Measurements from ENCODE around the gene IPO4. TPM values are rescaled to one million over a fixed set of nuclear protein-coding genes. Genes with fewer than 3 reads are reported as not detected.
A peak's percentile ranks its signal among the peaks of the same experiment; 100 is the strongest.

The IPO4 gene
- total and polyA plus RNA-seq, 2 of the 13 experiments (the other 11 are each of a cell fraction or from before 2014, with no cell fraction given): 39.0 to 179 TPM

DNA sequence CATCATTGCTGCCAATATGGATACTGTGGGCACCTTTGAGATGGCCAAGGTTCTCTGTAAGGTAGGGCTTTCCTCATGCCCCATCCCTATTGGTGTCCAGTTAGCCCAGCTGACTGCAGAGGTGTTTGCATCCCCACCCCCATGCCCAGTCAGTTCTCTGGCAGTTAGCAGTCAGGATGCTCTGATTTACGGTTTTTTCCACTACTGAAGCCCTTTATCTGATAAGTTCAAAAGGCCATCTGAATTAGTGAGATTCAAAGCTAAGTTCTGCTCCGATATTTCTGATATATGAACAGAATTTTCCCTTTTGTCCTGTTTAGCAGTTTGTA, 44.9 kb upstream of the IPO4 start (continued):
- TF ChIP-seq HDAC2 (CRISPR knock-in tag; IDR thresholded peaks at IDR 0.05): peak; percentile 23; the same call in 1 of the 2 replicates
- no peak for TF ChIP-seq GPBP1L1 (CRISPR knock-in tag; IDR thresholded peaks at IDR 0.05)
- no peak for TF ChIP-seq FOXC1 (CRISPR knock-in tag; IDR thresholded peaks at IDR 0.05; ENCODE audit: borderline replicate concordance)
- TF ChIP-seq ZNF256 (CRISPR knock-in tag; conservative IDR thresholded peaks at IDR 0.05): no peak
- TF ChIP-seq NFE2 (CRISPR knock-in tag; IDR thresholded peaks at IDR 0.05): no peak
- TF ChIP-seq TAF15 (IDR thresholded peaks at IDR 0.05; ENCODE audit: low read depth, low read length, poor library complexity, severe bottlenecking): no peak
- TF ChIP-seq AKAP8 (CRISPR knock-in tag; IDR thresholded peaks at IDR 0.05): no peak
- no peak for TF ChIP-seq ZNF674 (CRISPR knock-in tag; IDR thresholded peaks at IDR 0.05; ENCODE audit: low read depth)
- no peak for TF ChIP-seq ISX (CRISPR knock-in tag; conservative IDR thresholded peaks at IDR 0.05)
- TF ChIP-seq ZNF709 (CRISPR knock-in tag; IDR thresholded peaks at IDR 0.05): peak; percentile 18; the same call in 1 of the 2 replicates
- TF ChIP-seq AGO2 (optimal IDR thresholded peaks at IDR 0.05; ENCODE audit: low read depth, low read length): no peak
- no peak for TF ChIP-seq ZNF557 (CRISPR knock-in tag; IDR thresholded peaks at IDR 0.05)
- 0 out of 2 replicates have a peak, but pooled peaks have one; percentile 9 for TF ChIP-seq ZNF124 (CRISPR knock-in tag; IDR thresholded peaks at IDR 0.05)
- no peak for TF ChIP-seq RFXANK (CRISPR knock-in tag; IDR thresholded peaks at IDR 0.05)
- TF ChIP-seq CCDC6 (CRISPR knock-in tag; IDR thresholded peaks at IDR 0.05): no peak
- TF ChIP-seq ZNF816 (CRISPR knock-in tag; IDR thresholded peaks at IDR 0.05; ENCODE audit: borderline replicate concordance): no peak
- no peak; the same call in 1 of the 2 replicates for TF ChIP-seq ARNT2 (CRISPR knock-in tag; IDR thresholded peaks at IDR 0.05; ENCODE audit: low read depth)
- TF ChIP-seq, protein P1, sequence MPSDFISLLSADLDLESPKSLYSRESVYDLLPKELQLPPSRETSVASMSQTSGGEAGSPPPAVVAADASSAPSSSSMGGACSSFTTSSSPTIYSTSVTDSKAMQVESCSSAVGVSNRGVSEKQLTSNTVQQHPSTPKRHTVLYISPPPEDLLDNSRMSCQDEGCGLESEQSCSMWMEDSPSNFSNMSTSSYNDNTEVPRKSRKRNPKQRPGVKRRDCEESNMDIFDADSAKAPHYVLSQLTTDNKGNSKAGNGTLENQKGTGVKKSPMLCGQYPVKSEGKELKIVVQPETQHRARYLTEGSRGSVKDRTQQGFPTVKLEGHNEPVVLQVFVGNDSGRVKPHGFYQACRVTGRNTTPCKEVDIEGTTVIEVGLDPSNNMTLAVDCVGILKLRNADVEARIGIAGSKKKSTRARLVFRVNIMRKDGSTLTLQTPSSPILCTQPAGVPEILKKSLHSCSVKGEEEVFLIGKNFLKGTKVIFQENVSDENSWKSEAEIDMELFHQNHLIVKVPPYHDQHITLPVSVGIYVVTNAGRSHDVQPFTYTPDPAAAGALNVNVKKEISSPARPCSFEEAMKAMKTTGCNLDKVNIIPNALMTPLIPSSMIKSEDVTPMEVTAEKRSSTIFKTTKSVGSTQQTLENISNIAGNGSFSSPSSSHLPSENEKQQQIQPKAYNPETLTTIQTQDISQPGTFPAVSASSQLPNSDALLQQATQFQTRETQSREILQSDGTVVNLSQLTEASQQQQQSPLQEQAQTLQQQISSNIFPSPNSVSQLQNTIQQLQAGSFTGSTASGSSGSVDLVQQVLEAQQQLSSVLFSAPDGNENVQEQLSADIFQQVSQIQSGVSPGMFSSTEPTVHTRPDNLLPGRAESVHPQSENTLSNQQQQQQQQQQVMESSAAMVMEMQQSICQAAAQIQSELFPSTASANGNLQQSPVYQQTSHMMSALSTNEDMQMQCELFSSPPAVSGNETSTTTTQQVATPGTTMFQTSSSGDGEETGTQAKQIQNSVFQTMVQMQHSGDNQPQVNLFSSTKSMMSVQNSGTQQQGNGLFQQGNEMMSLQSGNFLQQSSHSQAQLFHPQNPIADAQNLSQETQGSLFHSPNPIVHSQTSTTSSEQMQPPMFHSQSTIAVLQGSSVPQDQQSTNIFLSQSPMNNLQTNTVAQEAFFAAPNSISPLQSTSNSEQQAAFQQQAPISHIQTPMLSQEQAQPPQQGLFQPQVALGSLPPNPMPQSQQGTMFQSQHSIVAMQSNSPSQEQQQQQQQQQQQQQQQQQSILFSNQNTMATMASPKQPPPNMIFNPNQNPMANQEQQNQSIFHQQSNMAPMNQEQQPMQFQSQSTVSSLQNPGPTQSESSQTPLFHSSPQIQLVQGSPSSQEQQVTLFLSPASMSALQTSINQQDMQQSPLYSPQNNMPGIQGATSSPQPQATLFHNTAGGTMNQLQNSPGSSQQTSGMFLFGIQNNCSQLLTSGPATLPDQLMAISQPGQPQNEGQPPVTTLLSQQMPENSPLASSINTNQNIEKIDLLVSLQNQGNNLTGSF (CRISPR knock-in tag; IDR thresholded peaks at IDR 0.05): no peak
- TF ChIP-seq BHLHE40 (IDR thresholded peaks at IDR 0.05; ENCODE audit: low read length): no peak
- TF ChIP-seq TBL1XR1 (IDR thresholded peaks at IDR 0.05; ENCODE audit: borderline replicate concordance, low read length, partially characterized antibody): no peak
- TF ChIP-seq, protein P2, sequence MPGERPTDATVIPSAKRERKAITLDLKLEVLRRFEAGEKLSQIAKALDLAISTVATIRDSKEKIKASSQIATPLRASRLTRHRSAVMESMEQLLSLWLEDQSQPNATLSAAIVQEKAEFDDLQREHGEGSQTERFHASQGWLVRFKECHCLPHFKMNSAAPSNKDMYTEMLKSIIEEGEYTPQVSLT (CRISPR knock-in tag; IDR thresholded peaks at IDR 0.05; ENCODE audit: borderline replicate concordance, low read depth): no peak
- TF ChIP-seq, protein P3, sequence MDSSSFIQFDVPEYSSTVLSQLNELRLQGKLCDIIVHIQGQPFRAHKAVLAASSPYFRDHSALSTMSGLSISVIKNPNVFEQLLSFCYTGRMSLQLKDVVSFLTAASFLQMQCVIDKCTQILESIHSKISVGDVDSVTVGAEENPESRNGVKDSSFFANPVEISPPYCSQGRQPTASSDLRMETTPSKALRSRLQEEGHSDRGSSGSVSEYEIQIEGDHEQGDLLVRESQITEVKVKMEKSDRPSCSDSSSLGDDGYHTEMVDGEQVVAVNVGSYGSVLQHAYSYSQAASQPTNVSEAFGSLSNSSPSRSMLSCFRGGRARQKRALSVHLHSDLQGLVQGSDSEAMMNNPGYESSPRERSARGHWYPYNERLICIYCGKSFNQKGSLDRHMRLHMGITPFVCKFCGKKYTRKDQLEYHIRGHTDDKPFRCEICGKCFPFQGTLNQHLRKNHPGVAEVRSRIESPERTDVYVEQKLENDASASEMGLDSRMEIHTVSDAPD (CRISPR knock-in tag; IDR thresholded peaks at IDR 0.05): no peak
- no peak for TF ChIP-seq ZSCAN22 (CRISPR knock-in tag; IDR thresholded peaks at IDR 0.05)
- no peak for TF ChIP-seq ZNF569 (CRISPR knock-in tag; IDR thresholded peaks at IDR 0.05; ENCODE audit: borderline replicate concordance)
- TF ChIP-seq POLR2G (IDR thresholded peaks at IDR 0.05; ENCODE audit: low read depth, low read length): no peak

Data from HepG2 (cell line).